ENCODE measurements around the gene CARD19. TPM values are rescaled to one million over a fixed set of nuclear protein-coding genes. Genes with fewer than 3 reads are reported as not detected.
A peak's percentile ranks its signal among the peaks of the same experiment; 100 is the strongest.

Gene CARD19
- total RNA-seq, 1 experiment from 2014 or later, result 26.1 TPM

GRCh38 chr9:93091453-93092081, 4.5 kb upstream of the CARD19 start:
- Mint-ChIP-seq H3K27me3 (ENCODE audit: unreplicated experiment) (no peaks in the 10 kb centered on the region), H3K36me3 (ENCODE audit: insufficient read depth, unreplicated experiment) (peaks cover 23% of the 10 kb centered on the region), H3K27ac (ENCODE audit: unreplicated experiment) (peak overlapping the region; percentile 4), H3K4me3 (ENCODE audit: low read depth, unreplicated experiment) (no peak overlapping the region), H3K9me3 (ENCODE audit: low read depth, unreplicated experiment) (peaks cover 4% of the 10 kb centered on the region), H3K4me1 (ENCODE audit: low read depth, unreplicated experiment) (peaks cover 32% of the 10 kb centered on the region)
- peak; percentile 62 for DNase-seq
- no TSS peak for BruUV-seq (replicated peaks)
- TF ChIP-seq CTCF (IDR thresholded peaks at IDR 0.05; ENCODE audit: unreplicated experiment), result no peak
- CTCF ChIA-PET, result no interaction called here
- intact Hi-C loops (cut with micrococcal nuclease; ENCODE audit: unreplicated experiment), result loop anchor here (10.0 kb wide), 1 partner anchor 137 kb away; no protein-coding TSS in a partner anchor

DNA sequence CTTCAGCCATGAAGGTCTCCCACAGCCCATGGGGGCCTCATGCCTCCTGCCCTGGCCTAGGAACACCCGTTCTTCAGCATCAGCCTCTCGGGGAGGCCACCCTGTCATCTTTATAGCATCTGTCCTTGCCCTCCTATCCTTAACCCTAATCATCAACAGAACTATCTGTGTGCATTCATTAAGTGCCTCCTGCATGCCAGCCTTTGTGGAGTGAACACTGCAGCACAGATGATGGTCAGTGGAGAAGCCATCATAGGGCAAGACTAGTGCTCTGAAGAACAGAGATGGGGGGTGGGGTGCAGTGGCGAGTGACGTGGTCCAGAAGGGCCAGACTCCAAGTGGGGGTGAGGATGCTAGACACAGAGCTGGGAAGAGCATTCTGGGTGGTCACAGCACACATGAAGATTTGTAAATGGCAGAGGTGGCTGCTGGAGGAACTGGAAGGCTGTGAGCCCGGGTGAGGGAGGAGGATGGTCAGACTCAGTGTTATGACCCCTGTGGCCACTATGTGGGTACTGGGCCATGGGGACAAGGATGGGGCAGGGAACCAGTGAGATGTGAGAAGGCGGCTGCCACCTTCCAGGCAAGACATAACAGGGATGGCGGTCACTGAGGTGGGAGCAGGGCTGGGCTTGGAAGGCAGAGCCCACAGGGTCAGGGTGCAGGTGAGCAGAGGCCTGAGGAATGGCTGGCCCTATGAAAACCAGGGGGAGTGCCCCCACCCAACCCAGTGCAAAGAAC, 3.6 kb upstream of the CARD19 start:
- Mint-ChIP-seq H3K27ac (ENCODE audit: unreplicated experiment) (peak overlapping the region; percentile 4), H3K9me3 (ENCODE audit: low read depth, unreplicated experiment) (peaks cover 4% of the 10 kb centered on the region), H3K36me3 (ENCODE audit: insufficient read depth, unreplicated experiment) (peaks cover 32% of the 10 kb centered on the region), H3K27me3 (ENCODE audit: unreplicated experiment) (no peaks in the 10 kb centered on the region), H3K4me1 (ENCODE audit: low read depth, unreplicated experiment) (peaks cover 38% of the 10 kb centered on the region), H3K4me3 (ENCODE audit: low read depth, unreplicated experiment) (no peak overlapping the region)
- CTCF ChIA-PET, result no interaction called here
- DNase-seq, result no peak
- intact Hi-C loops (cut with micrococcal nuclease; ENCODE audit: unreplicated experiment), result loop anchor here (10.0 kb wide), 1 partner anchor 138 kb away; no protein-coding TSS in a partner anchor
- no TSS peak for BruUV-seq (replicated peaks)
- no peak for TF ChIP-seq CTCF (IDR thresholded peaks at IDR 0.05; ENCODE audit: unreplicated experiment)

- BruUV-seq (replicated peaks), result no TSS peak
- no peaks in the 10 kb centered on the region for H3K27me3 Mint-ChIP-seq (ENCODE audit: unreplicated experiment)
- peaks cover 47% of the 10 kb centered on the region for H3K4me1 Mint-ChIP-seq (ENCODE audit: low read depth, unreplicated experiment)
- no peak for DNase-seq
- H3K9me3 Mint-ChIP-seq (ENCODE audit: low read depth, unreplicated experiment), result peaks cover 4% of the 10 kb centered on the region
- peak overlapping the region; percentile 41 for H3K27ac Mint-ChIP-seq (ENCODE audit: unreplicated experiment)
- intact Hi-C loops (cut with micrococcal nuclease; ENCODE audit: unreplicated experiment), result loop anchor here (10.0 kb wide), 1 partner anchor 139 kb away; no protein-coding TSS in a partner anchor
- H3K4me3 Mint-ChIP-seq (ENCODE audit: low read depth, unreplicated experiment), result no peak overlapping the region
- peaks cover 37% of the 10 kb centered on the region for H3K36me3 Mint-ChIP-seq (ENCODE audit: insufficient read depth, unreplicated experiment)
- TF ChIP-seq CTCF (IDR thresholded peaks at IDR 0.05; ENCODE audit: unreplicated experiment), result no peak
- CTCF ChIA-PET, result no interaction called here
Measured at GRCh38 chr9:93093127-93093876, 2.7 kb upstream of the CARD19 start.

DNA sequence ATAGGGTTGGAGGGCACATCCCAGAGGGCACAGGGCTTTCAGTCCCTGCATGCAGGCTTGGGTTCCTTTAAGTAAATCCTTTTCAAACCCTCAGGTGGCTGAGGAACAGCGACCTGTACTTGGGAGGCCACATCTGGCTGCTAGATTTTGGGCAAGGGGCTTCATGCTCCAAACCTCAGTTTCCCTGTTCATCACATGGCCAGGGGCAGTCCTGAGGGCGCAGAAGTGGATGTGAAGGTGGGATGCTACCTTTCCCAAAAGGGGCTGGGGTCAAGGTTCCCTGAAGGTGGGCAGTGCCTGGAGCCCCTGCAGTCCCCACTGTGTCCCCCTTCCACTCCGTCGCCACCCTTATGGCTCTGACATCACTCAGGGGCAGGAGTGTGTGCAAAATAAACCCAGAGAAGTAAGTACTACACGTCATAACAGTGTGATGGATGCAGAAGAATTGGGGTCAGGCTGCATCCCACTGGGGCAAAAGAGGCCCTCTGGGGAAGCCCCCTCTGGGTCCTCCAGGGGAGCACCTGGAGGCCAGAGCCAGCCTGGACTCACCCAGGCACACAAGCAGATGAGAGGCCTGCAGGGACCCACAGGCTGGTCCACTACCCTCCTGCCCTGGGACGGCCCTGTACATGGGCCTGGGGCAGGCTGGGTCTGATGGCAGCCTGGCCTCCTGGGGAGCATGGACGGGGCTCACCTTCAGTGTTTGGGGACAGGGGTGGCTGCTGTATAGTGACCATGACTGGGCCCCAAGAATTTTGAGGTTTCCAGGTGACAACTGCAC, 1.9 kb upstream of the CARD19 start:
- TF ChIP-seq CTCF (IDR thresholded peaks at IDR 0.05; ENCODE audit: unreplicated experiment), result no peak
- intact Hi-C loops (cut with micrococcal nuclease; ENCODE audit: unreplicated experiment), result loop anchor here (10.0 kb wide), 1 partner anchor 139 kb away; no protein-coding TSS in a partner anchor
- Mint-ChIP-seq H3K9me3 (ENCODE audit: low read depth, unreplicated experiment) (peaks cover 4% of the 10 kb centered on the region), H3K4me1 (ENCODE audit: low read depth, unreplicated experiment) (peaks cover 47% of the 10 kb centered on the region), H3K27ac (ENCODE audit: unreplicated experiment) (peak overlapping the region; percentile 86), H3K4me3 (ENCODE audit: low read depth, unreplicated experiment) (peak overlapping the region; percentile 86), H3K36me3 (ENCODE audit: insufficient read depth, unreplicated experiment) (peaks cover 37% of the 10 kb centered on the region), H3K27me3 (ENCODE audit: unreplicated experiment) (no peaks in the 10 kb centered on the region)
- BruUV-seq (replicated peaks), result no TSS peak
- CTCF ChIA-PET, result no interaction called here
- no peak for DNase-seq
